ENCODE measurements around the gene RAMP3.

- TF ChIP-seq CTCF (IDR thresholded peaks at IDR 0.05) (no peak), EZH2 (IDR thresholded peaks at IDR 0.05; ENCODE audit: borderline replicate concordance, insufficient read depth, low read depth, low read length, poor library complexity, severe bottlenecking) (no peak)
Measured at GRCh38 chr7:45157653-45158401, at the start of gene RAMP3.

All from B cell (primary cell).